Astrocyte of the cerebellum (primary cell): Measurements from ENCODE around the gene FOXJ2.
"Not testable (repeated sequence)": the region's sequence is repeated elsewhere in the genome, so short reads cannot be mapped to it uniquely, and the experiment has no call there.

ENCODE experiments used
- DNase-seq: peaks from one replicate; pipeline ENCODE4 v3.0.0-alpha.2; 2011; ENCODE audit warnings: low read depth
- H3K4me3 ChIP-seq: 2 replicates; pipeline ENCODE4 v1.5.1; 2011; ENCODE audit warnings: mild to moderate bottlenecking, low read depth, low read length, moderate library complexity
- in situ Hi-C: cut with HindIII; loops from 2 replicates; pipeline ENCODE4 v1.10.0; 2017; ENCODE audit warnings: low sequenced_read_pairs
- TF ChIP-seq, protein P1 (sequence below): IDR thresholded peaks from 2 replicates; pipeline ENCODE4 v1.5.1; 2012; ENCODE audit warnings: low read length, low read depth, moderate library complexity, mild to moderate bottlenecking; ENCODE audit errors: missing control alignments

The FOXJ2 gene

DNA sequence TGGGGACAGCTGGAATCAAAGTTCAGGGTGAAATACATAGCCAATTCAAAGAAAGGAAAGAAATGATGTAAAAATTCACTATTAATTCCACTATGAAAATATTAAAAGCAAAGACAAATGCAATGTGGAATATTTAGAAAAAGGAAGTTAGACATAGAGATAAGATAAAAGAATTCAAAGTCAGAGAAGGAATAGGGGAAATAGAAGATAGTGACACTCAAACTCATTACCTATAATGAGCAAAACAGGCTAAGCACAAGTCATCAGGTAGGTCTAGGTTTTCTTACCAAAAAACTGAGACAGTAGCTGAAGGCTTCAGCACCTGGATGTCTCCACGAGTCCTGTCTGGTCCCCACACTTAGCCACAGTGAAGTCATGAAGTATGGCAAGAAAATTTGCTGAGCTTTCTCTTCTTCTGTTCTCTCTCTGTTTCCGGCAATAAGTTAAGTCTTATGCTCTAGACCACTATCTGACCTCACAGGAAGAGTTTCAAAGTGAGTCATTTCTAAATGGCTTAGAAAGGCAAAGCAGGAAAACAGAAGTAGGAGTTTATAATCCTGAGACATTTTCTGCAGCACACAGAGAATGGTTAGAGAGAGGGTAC lies 33.6 kb downstream of the FOXJ2 start, which contains the start of gene C3AR1:
C3AR1 (minus strand) TSS at position 369 of the 604 bp plus-strand sequence. CDS start 6,174 bp downstream, outside the sequence.
- in situ Hi-C loops = no loop called here
- peak; percentile 43 for DNase-seq
- TF ChIP-seq, protein P1, sequence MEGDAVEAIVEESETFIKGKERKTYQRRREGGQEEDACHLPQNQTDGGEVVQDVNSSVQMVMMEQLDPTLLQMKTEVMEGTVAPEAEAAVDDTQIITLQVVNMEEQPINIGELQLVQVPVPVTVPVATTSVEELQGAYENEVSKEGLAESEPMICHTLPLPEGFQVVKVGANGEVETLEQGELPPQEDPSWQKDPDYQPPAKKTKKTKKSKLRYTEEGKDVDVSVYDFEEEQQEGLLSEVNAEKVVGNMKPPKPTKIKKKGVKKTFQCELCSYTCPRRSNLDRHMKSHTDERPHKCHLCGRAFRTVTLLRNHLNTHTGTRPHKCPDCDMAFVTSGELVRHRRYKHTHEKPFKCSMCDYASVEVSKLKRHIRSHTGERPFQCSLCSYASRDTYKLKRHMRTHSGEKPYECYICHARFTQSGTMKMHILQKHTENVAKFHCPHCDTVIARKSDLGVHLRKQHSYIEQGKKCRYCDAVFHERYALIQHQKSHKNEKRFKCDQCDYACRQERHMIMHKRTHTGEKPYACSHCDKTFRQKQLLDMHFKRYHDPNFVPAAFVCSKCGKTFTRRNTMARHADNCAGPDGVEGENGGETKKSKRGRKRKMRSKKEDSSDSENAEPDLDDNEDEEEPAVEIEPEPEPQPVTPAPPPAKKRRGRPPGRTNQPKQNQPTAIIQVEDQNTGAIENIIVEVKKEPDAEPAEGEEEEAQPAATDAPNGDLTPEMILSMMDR = no peak
- H3K4me3 ChIP-seq = no peak within 1 kb of the TSS

DNA sequence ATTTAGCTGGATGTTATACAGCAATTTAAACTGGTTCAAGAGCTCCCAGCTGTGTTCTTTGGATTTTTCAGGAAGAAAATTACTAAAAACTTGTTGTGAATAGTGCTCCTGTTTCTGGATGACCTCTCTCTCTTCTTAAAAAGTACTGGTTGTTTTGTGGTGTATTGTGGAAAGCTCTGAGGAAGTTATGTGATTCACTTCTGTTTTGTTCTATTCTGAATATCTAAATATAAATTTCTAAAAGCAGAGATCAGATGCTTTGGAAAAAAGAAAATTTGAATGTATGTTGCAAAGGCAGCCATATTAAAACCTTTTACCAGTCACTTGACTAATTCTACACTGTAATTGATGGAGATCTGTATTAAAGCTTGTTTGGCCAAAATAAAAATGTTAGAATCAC lies 37.1 kb downstream of the FOXJ2 start:
- no peak overlapping the region for H3K4me3 ChIP-seq
- in situ Hi-C loops = no loop called here
- DNase-seq = no peak
- TF ChIP-seq, protein P1 = no peak

DNA sequence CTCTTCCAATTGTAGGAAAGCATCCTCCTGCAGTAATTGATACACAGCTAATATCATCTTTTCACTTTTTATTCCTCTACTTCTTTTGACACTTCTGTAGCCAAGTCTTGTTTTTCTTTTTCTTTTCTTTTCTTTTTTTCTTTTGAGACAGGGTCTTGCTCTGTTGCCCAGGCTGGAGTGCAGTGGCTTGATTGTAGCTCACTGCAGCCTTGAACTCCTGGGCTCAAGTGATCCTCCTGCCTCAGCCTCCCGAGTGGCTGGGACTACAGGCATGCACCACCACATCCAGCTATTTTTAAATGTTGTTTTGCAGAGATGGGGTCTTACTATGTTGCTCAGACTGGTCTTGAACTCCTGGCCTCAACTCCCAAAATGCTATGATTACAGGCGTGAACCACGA lies 39.3 kb downstream of the FOXJ2 start:
- DNase-seq, in situ Hi-C loops, H3K4me3 ChIP-seq: not testable (repeated sequence)

DNA sequence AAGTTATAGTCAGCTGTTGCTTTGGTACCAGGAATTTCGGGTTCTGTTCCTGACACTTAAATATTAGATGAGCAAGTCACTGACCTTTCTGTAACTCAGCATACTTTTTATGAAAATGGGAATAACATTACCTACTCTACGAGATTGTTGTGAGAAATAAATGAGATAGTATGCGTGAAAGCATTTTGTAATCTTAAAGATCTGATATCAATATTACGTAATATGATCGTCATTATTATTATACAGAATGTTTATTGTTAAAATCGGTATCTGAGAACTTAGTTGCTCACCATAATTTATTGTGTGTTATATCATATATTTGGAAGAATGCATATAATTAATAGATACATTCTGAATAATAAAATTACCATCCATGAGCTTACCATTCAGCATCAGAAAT lies 43.4 kb downstream of the FOXJ2 start:
- no peak for DNase-seq
- TF ChIP-seq, protein P1 = no peak
- in situ Hi-C loops = loop anchor here (25.0 kb wide), 1 partner anchor 111 kb away; no protein-coding TSS in a partner anchor
- H3K4me3 ChIP-seq = no peak overlapping the region

DNA sequence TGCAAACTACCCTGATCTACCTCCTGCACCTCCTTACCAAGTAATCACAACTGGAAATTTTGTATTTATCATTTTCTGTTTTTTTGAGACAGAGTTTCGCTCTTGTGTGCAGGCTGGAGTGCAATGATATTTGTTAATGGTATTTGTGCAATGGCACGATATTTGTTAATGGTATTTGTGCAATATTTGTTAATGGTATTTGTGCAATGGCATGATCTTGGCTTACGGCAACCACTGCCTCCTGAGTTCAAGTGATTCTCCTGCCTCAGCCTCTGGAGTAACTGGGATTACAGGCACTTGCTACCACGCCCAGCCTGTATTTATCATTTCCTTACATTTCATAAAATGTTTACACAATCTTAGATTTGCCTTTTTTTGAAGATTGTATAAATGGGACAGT lies 43.9 kb downstream of the FOXJ2 start:
- TF ChIP-seq, protein P1 = no peak
- in situ Hi-C loops = loop anchor here (25.0 kb wide), 1 partner anchor 111 kb away; no protein-coding TSS in a partner anchor
- no peak for DNase-seq

DNA sequence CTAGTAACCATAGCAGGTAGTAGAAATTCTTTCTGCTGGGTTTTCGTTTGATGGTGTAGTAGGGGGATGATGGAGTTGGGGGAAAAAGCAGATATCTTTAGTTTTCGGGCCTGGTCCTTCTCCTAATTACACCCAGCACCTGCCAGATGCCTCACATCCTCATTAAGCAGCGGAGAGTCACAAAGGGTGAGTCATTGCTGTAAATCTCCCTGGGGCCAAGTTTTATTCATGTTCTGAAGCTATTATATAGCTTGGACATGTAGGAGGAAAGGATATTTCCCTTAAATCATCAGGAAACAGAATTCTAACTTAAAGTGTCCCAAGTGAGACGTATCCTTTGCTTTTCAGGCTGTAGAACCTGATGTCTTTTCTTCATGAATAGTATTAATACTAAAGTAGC lies 44.7 kb downstream of the FOXJ2 start:
- TF ChIP-seq, protein P1 = no peak
- DNase-seq = peak; percentile 28
- no peak overlapping the region for H3K4me3 ChIP-seq
- in situ Hi-C loops = loop anchor here (25.0 kb wide), 1 partner anchor 110 kb away; no protein-coding TSS in a partner anchor

More for the DNA sequence above, 43.9 kb downstream of the FOXJ2 start:
- no peak overlapping the region for H3K4me3 ChIP-seq

DNA sequence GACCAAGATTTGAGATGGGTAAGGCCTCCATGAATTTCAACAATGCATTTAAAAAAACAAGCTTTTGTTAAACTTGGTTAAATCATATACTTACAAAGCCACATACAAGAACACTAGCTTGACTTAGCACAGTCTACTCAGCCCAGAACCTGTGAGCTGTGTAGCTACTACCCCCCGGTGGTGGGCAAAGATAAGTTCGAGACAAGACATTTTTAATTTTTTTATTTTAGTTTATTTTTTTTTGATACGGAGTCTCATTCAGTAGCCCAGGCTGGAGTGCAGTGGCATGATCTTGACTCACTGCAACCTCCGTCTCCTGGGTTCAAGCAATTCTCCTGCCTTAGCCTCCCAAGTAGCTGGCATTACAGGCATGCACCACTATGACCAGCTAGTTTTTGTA lies 45.9 kb downstream of the FOXJ2 start:
- H3K4me3 ChIP-seq = no peak overlapping the region
- TF ChIP-seq, protein P1 = peak; percentile 66
- in situ Hi-C loops = loop anchor here (25.0 kb wide), 1 partner anchor 109 kb away; no protein-coding TSS in a partner anchor
- peak; percentile 73 for DNase-seq
